ENCODE results near the gene ATG4D.

- TF ChIP-seq POLR2AphosphoS5 (IDR thresholded peaks at IDR 0.05; ENCODE audit: low read depth) (no peak), CTCF (conservative IDR thresholded peaks at IDR 0.05; ENCODE audit: low read depth in 2 of 2) (no peak), NANOG (IDR thresholded peaks at IDR 0.05; ENCODE audit: borderline replicate concordance) (no peak), EZH2 (IDR thresholded peaks at IDR 0.05; ENCODE audit: low read depth, unreplicated experiment) (no peak), JUNB (IDR thresholded peaks at IDR 0.05; ENCODE audit: unreplicated experiment) (no peak), CREB1 (CRISPR knock-in tag; IDR thresholded peaks at IDR 0.05; ENCODE audit: low read depth) (no peak), EZH2phosphoT487 (IDR thresholded peaks at IDR 0.05; ENCODE audit: unreplicated experiment) (no peak)
These were observed 35.7 kb upstream of the ATG4D start for GRCh38 chr19:10508036-10508435.

Data from GM23338 (cell line).